Fibroblast of skin of right quadriceps (primary cell): ENCODE results near the gene C1QL1.

Experiments used
- DNase-seq: peaks from one replicate; pipeline ENCODE4 v3.0.0-alpha.2; 2013

C1QL1 gene

DNA sequence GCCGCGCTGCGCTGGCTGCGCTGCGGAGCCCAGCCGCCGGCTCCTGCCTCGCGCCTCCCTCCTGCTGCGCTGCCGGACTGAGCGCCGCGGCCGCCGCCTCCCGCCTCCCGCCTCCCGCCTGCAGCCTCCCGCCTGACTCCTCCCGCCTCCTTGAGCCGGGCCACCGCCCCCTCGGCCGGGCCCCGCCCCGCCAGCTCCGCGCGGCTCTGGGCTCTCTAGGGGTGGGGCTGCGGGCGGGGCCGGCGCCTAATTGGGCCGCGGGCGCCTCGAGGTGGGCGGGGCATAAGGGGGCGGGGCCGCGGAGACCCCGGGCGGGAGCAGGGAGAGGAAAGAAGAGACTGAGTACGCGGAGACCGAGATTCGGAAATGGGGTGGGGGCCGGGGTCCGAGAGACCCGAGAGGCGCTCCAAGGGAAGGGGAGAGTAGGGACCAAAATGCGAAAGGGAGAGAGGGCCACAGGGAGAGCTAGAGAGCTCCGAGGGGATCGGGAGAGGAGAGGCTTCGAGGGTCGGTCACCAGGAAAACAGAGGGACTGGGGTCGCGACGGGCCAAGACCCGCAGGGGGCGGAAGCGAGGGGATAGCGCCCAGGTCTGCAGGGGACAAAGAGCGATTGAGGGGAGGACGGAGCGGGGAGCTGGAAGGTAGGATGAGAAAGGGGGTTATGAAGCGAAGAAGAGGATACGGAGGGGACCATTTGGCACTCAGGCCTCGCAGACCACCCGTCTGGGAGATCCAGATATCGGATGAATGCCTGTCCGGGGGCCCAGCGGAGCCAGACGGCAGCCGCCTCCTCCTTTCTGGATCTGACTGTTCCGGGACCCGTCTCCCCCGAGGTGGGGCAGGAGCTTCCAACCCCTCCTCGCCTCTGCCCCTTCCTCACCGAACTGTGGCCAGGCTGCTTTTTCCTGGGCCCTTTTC, at the start of gene C1QL1:
TSS of gene C1QL1 (minus strand) at position 79 of the 919 bp plus-strand sequence. CDS start 255 bp downstream, outside the sequence.
- peak; percentile 90 for DNase-seq

DNA sequence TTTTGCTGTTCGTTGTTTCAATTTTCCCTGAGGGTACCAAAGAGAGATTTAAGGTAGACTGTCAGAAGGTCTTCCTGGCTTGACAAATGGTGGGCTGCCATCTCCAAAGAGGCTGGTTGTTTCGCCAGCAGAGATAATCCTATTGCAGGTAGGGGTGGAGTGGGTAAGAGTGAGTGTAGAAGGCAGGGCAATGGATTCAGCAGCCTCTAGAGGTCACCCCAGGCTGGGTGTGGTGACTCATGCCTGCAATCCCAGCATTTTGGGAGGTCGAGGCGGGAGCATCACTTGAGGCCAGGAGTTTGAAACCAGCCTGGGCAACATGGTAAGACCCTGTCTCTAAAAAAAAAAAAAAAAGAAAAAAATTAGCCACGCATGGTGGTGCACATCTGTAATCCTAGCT, 48.7 kb upstream of the C1QL1 start:
- no peak for DNase-seq

DNA sequence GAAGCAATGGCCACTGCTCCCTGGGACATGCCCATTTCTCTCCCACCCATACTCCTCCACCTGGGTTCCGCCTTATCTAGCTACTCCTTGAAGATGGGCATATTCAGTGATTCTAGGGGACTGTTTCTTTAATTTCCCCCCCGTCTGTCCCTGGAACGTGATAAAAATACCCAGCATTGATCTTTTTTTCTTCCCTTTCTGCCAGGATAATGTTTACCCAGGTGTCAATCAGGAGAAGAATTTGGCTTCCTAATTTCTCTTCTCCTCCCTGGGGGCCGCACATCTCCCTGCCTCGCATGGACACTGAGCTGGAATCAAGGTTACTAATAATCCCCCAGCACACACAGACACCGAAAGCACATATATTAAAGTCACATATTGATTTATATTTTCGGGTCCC, 48.1 kb upstream of the C1QL1 start:
- no peak for DNase-seq

- DNase-seq = no peak
Observed at GRCh38 chr17:45013021-45013997, 45.2 kb upstream of the C1QL1 start.

GRCh38 chr17:45011767-45012166, 43.7 kb upstream of the C1QL1 start:
- no peak for DNase-seq

DNA sequence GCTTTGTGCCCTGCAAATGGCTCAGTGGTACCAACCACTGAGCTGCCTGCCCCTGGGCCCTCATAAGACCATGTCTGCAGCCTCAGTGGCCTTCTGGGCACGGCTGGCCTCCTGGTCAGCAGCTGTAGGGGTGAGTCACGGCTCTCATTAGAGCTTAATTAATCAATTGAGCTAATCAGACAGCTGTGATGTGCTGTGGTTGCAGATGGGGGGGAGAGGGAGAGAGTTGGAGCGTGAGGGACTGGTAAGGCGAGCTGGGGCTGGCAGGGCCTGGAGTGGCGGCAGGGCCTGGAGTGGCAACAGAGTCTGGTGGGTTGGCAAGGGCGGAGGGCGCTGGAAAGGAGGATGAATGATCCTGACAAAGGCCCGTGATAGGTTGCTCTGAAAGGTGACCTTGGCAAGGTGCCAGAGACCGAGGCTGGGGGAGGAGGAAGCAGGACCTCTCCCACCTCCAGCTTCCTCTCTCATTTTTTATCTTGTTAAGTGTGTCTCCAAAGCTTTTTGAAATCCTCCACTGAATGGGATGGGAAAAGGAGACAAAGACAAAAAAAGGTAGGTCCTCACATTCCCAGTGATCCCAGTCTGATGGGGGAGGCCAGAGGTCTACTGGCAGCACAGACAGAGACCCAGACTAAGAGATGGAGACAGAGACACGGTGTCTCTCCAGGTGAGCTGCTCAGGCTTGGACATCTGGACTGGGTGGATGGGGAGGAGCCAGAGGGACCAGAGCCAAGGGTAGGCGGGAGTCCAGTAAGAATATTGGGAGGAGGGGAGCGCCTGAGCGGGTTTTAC, 41.8 kb upstream of the C1QL1 start:
- DNase-seq = no peak

DNA sequence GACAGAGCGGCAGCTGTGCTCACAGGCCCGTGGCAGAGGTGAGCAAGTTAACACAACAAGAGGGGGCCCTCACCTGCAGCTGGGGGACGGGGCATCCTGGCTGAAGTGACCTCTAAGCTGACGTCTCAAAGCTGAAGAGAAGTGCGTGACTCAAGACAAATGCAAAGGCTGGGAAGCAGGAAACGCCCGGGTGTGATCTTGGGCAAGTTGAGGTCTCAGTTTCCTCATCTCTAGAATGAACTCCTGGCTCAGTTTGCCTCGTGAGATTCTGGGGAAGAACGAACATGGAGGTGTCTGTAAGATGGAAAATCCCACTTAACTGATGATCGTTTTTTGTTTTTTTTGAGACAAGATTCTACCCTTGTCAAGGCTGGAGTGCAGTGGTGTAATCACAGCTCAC, 40.1 kb upstream of the C1QL1 start:
- no peak for DNase-seq

DNA sequence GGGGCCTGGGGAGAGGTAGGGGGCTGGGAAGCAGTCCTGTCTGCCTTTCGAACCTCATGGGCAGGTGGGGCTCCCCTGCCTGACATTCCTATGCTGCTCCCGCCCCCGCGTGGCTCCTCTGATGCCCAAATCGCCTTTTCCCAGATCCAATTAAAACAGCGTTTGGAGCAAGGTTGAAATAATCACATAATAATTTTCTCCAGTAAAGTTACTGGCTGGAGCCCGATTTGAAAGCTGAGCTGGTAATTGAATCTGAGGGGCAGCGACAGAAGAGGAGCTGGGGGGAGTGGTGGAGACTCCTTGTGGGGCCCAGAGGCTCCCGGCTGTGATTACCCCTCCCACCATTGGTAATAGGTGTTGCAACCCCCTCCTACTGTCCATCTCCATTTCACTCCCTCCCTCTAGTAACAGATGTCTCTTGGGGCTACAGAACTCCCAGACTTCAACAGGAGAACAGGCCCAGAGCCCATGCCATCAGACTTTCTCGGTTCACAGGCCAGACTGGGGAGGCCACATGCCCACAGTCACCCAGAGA, 38.9 kb upstream of the C1QL1 start:
- DNase-seq = no peak

GRCh38 chr17:45005700-45006099, 37.6 kb upstream of the C1QL1 start:
- DNase-seq = no peak

- no peak for DNase-seq
Observed at GRCh38 chr17:45004388-45004787, 36.3 kb upstream of the C1QL1 start.

DNA sequence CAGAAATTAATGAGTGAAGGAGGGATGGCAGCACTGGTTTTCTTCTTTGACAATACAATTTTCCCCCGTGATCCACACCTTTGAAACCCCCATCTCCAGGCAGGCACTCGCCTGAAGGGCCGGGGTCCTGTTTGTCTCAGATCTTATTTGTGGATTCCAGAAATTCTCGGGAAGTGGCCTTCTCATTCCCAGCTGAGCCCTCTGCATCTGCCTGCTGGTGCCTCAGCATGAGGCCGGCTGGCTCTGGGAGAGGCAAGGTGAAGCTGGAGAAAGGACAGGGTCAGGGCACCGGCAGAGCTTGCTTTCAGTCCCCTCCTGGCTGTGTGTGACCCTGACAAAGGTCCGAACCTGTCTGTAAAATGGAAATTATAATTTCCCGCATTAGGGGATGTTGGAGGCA, 35.8 kb upstream of the C1QL1 start:
- DNase-seq = no peak

GRCh38 chr17:45001310-45001709, 33.2 kb upstream of the C1QL1 start:
- DNase-seq = no peak

DNA sequence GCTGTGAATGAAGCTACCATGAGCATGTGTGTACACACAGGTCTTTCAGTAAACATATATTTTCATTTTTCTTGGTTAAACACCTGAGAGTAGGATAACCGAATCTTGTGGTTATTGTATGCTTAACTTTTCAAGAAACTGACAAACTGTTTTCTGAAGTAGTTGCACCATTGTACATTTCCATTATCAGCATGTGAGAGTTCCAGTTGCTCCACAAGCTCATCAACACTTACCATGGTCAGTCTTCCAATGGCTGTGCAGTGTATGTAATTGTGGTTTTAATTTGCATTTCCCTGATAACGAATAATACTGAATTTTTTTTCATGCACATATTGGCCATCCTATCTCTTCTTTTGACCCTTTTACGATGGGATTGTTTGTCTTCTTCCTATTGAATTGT, 31.3 kb upstream of the C1QL1 start:
- no peak for DNase-seq

- no peak for DNase-seq
Observed at GRCh38 chr17:44998646-44999045, 30.5 kb upstream of the C1QL1 start.

DNA sequence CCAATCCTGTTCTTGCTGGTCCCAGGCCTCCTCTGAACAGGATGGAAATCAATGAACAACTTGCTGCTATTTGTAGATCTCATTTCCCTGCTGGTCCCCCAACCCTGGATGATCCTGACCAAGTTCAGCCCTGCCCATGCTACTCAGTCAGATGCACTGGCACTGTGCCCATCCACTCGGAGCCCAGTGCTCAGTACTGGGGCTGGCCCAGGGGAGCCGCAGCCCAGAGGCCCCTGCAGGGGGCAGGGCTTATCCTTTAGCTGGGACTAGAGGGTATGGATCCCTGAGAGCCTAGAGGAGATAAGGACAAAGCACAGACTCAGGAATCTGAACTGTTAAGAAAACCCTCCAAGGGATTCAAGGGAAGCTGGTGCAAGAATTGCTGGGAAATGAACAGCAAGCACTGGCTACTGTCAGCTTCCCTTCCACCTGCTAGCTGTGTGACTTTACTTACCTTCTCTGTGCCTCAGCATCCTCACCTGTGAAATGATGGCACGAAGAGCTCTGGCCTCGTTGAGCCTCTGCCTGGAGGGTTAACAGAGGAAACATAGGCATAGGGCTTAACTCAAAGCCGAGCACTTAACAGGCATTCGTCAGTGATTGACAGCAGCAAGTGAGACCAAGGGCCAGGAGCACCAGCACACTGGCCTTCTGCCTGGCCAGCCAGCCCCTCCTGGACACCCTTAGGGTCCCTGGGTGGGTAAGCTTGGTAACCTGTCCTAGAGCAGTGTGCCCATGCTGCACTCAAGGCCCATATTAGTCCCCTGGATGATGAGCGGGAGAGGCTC, 29.8 kb upstream of the C1QL1 start:
- no peak for DNase-seq

GRCh38 chr17:44996304-44996703, 28.2 kb upstream of the C1QL1 start:
- DNase-seq = no peak

- no peak for DNase-seq
Observed at GRCh38 chr17:44995436-44996001, 27.4 kb upstream of the C1QL1 start.

- DNase-seq = no peak
Observed at GRCh38 chr17:44992242-44992939, 24.3 kb upstream of the C1QL1 start.

- DNase-seq = no peak
Observed at GRCh38 chr17:44990994-44991393, 22.9 kb upstream of the C1QL1 start.

DNA sequence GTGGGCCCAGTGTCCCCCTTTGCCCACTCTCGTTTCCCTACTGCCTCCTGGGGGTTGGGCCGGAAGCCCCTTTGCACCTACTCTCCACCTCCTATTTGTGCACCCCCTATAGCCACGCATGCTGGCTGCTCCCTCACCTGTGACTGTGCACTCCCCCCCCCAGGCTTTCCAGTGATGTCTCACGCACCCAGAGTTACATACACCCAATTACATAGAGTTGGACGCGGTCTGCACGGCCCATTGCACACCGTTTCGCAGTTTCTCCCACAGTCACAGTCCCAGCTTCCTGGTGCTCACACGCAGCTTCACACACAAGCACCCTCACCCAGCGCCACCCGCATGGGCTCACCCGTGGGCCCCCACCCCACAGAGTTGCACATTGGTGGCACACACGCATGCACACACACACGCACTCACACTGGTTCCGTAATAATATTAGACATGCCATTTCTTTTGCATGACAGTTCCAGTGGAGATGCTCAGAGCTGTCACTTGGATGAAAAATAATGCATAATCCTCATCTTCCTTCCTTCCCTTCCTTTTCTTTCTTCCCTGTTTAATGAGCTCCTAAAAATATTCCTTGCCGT, 21.5 kb upstream of the C1QL1 start:
- DNase-seq = no peak
